ENCODE data around the gene AGPS.

AGPS gene

GRCh38 chr2:177589186-177589585 lies 196.6 kb downstream of the AGPS start:
- H3K4me2 ChIP-seq (ENCODE audit: low read length), result no peak overlapping the region
- no peaks in the 10 kb centered on the region for H3K4me1 ChIP-seq (ENCODE audit: low read length)
- no peak for TF ChIP-seq EZH2phosphoT487 (IDR thresholded peaks at IDR 0.05; ENCODE audit: low read depth)
- no peak for TF ChIP-seq CTCF (IDR thresholded peaks at IDR 0.05; ENCODE audit: low read depth, low read length)
- no peaks in the 10 kb centered on the region for H3K9me3 ChIP-seq (ENCODE audit: insufficient read depth, low read length)
- H4K20me1 ChIP-seq (ENCODE audit: insufficient read depth, low read length), result no peaks in the 10 kb centered on the region
- no peaks in the 10 kb centered on the region for H3K79me2 ChIP-seq (ENCODE audit: low read length)
- H3K4me3 ChIP-seq (ENCODE audit: low read length), result no peak overlapping the region
- H3K36me3 ChIP-seq (replicated peaks; ENCODE audit: low read depth, low read length), result no peaks in the 10 kb centered on the region
- no peaks in the 10 kb centered on the region for H3K27me3 ChIP-seq (ENCODE audit: low read depth, low read length)
- no peak overlapping the region for H2AFZ ChIP-seq (ENCODE audit: low read depth, low read length)
- H3K27ac ChIP-seq (ENCODE audit: low read length), result no peak overlapping the region
- H3K9ac ChIP-seq (ENCODE audit: low read length), result no peak overlapping the region

GRCh38 chr2:177592397-177592796 lies 199.8 kb downstream of the AGPS start:
- H3K4me3 ChIP-seq (ENCODE audit: low read length), result no peak overlapping the region
- no peak overlapping the region for H3K4me2 ChIP-seq (ENCODE audit: low read length)
- H3K9me3 ChIP-seq (ENCODE audit: insufficient read depth, low read length), result no peaks in the 10 kb centered on the region
- H2AFZ ChIP-seq (ENCODE audit: low read depth, low read length), result no peak overlapping the region
- H3K79me2 ChIP-seq (ENCODE audit: low read length), result no peaks in the 10 kb centered on the region
- no peak overlapping the region for H3K9ac ChIP-seq (ENCODE audit: low read length)
- no peaks in the 10 kb centered on the region for H3K36me3 ChIP-seq (replicated peaks; ENCODE audit: low read depth, low read length)
- no peaks in the 10 kb centered on the region for H4K20me1 ChIP-seq (ENCODE audit: insufficient read depth, low read length)
- no peaks in the 10 kb centered on the region for H3K4me1 ChIP-seq (ENCODE audit: low read length)
- TF ChIP-seq EZH2phosphoT487 (IDR thresholded peaks at IDR 0.05; ENCODE audit: low read depth), result no peak
- TF ChIP-seq CTCF (IDR thresholded peaks at IDR 0.05; ENCODE audit: low read depth, low read length), result no peak
- H3K27me3 ChIP-seq (ENCODE audit: low read depth, low read length), result no peaks in the 10 kb centered on the region
- H3K27ac ChIP-seq (ENCODE audit: low read length), result no peak overlapping the region

GRCh38 chr2:177592945-177593344 lies 200.4 kb downstream of the AGPS start:
- Histone ChIP-seq H3K4me3 (ENCODE audit: low read length) (no peak overlapping the region), H3K4me2 (ENCODE audit: low read length) (no peak overlapping the region), H3K36me3 (replicated peaks; ENCODE audit: low read depth, low read length) (no peaks in the 10 kb centered on the region), H3K27ac (ENCODE audit: low read length) (no peak overlapping the region), H3K4me1 (ENCODE audit: low read length) (no peaks in the 10 kb centered on the region), H3K27me3 (ENCODE audit: low read depth, low read length) (no peaks in the 10 kb centered on the region), H4K20me1 (ENCODE audit: insufficient read depth, low read length) (no peaks in the 10 kb centered on the region), H3K9me3 (ENCODE audit: insufficient read depth, low read length) (no peaks in the 10 kb centered on the region), H3K9ac (ENCODE audit: low read length) (no peak overlapping the region), H3K79me2 (ENCODE audit: low read length) (no peaks in the 10 kb centered on the region), H2AFZ (ENCODE audit: low read depth, low read length) (no peak overlapping the region)
- TF ChIP-seq CTCF (IDR thresholded peaks at IDR 0.05; ENCODE audit: low read depth, low read length), result no peak
- no peak for TF ChIP-seq EZH2phosphoT487 (IDR thresholded peaks at IDR 0.05; ENCODE audit: low read depth)

GRCh38 chr2:177593402-177593801 lies 200.8 kb downstream of the AGPS start:
- Histone ChIP-seq H3K9ac (ENCODE audit: low read length) (no peak overlapping the region), H3K79me2 (ENCODE audit: low read length) (no peaks in the 10 kb centered on the region), H3K4me3 (ENCODE audit: low read length) (no peak overlapping the region), H3K36me3 (replicated peaks; ENCODE audit: low read depth, low read length) (no peaks in the 10 kb centered on the region), H2AFZ (ENCODE audit: low read depth, low read length) (no peak overlapping the region), H4K20me1 (ENCODE audit: insufficient read depth, low read length) (no peaks in the 10 kb centered on the region), H3K27me3 (ENCODE audit: low read depth, low read length) (no peaks in the 10 kb centered on the region), H3K27ac (ENCODE audit: low read length) (no peak overlapping the region), H3K4me2 (ENCODE audit: low read length) (no peak overlapping the region), H3K9me3 (ENCODE audit: insufficient read depth, low read length) (no peaks in the 10 kb centered on the region), H3K4me1 (ENCODE audit: low read length) (no peaks in the 10 kb centered on the region)
- TF ChIP-seq CTCF (IDR thresholded peaks at IDR 0.05; ENCODE audit: low read depth, low read length) (no peak), EZH2phosphoT487 (IDR thresholded peaks at IDR 0.05; ENCODE audit: low read depth) (no peak)

All from OCI-LY3 (cell line).